ENCODE data around the gene LIN54.

The LIN54 gene

DNA sequence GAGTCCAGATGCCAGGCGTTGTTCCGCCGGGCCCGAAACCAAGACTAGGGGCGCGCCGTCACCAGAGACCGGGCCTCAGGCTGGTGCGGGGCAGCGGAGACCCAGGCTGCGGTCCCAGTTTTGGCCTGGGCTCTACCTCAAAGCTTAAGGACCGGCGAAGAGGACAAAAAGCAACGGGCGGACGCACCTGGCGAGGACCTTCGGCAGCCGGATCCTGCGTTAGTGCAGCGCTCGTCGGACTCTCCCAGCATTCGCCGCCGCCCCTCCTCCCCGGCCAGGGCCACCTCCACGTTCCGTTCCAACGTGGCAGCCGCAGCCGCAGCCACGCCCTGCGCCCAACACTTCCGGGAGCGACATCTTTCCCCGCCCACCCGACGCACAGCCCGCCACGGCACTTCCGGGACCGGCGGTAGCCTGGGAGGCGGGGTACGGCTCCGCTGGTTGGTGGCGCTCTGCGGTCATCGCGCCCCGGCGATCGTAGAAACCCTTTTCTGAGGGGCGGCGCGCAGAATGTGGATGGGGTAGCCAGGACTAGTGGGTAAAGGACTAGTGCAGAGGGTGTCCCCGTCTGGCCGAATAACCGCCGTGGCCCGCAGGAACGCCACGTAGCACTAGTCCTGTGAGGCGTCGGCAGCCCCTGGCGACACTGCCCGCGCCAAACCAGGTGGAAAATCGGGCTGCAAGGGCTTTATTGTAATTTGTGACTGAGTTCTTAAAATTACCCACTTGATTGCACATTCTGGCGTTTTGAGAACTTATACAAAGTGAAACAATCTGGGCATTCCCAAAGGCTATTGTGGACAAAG is 119.5 kb downstream of the LIN54 start, which contains the start of gene SEC31A:
Gene SEC31A (minus strand): TSS at position 253 of the 806 bp plus-strand sequence. CDS start 9,217 bp downstream, outside the sequence.
- DNase-seq (ENCODE audit: low read depth): peak; percentile 96

GRCh38 chr4:82890528-82890900 is 120.1 kb downstream of the LIN54 start:
- no peak for DNase-seq (ENCODE audit: low read depth)

DNA sequence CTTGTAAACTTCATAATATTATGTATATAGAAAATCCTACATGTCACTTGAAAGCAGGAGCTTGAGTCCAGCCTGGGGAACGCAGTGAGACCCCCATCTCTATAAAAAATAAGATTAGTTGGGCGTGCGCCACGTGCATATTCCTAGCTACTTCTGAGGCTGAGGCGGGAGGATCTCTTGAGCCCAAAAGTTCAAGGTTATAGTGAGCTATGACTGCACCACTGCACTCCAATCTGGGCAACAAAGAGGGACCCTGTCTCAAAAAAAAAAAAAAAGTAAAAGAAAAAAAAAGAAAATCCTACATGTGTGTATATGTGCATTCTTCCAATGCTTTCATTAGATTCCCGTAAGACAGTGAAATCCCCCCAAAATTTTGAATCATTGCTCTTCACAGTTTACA is 121.3 kb downstream of the LIN54 start:
- no peak for DNase-seq (ENCODE audit: low read depth)

GRCh38 chr4:82886147-82886942 is 124.3 kb downstream of the LIN54 start:
- DNase-seq (ENCODE audit: low read depth): no peak

- DNase-seq (ENCODE audit: low read depth): no peak
Observed at GRCh38 chr4:82885410-82885809, 125.2 kb downstream of the LIN54 start.

Measured in activated T-helper 1 cell treated with Interleukin-2 at 50 U/mL for 16 hours (primary cell).